Hypothalamus (tissue), 51 donors: Measurements from ENCODE around the gene GPR157.

Experiments used
- DNase-seq, 51 donors: peaks; one replicate each; lab custom pipeline; 2025; lab: John Stamatoyannopoulos, UW

GPR157 gene

GRCh38 chr1:9093581-9093980 is 35.3 kb downstream of the GPR157 start:
- DNase-seq = no peak

GRCh38 chr1:9093091-9093490 is 35.8 kb downstream of the GPR157 start:
- DNase-seq = no peak

GRCh38 chr1:9088807-9089206 is 40.1 kb downstream of the GPR157 start:
- DNase-seq = no peak

- DNase-seq = no peak
Measured at GRCh38 chr1:9087411-9088125, 41.3 kb downstream of the GPR157 start.

- no peak for DNase-seq
Measured at GRCh38 chr1:9086796-9087195, 42.1 kb downstream of the GPR157 start.

- no peak for DNase-seq
Measured at GRCh38 chr1:9086045-9086444, 42.9 kb downstream of the GPR157 start.

- DNase-seq = no peak
Measured at GRCh38 chr1:9085306-9085940, 43.5 kb downstream of the GPR157 start.

- DNase-seq = peak in 1 of 51 donors; percentile 22
Measured at GRCh38 chr1:9084906-9085305, 44.0 kb downstream of the GPR157 start.

GRCh38 chr1:9081473-9081872 is 47.4 kb downstream of the GPR157 start:
- no peak for DNase-seq

- DNase-seq = no peak
Measured at GRCh38 chr1:9080705-9081291, 48.1 kb downstream of the GPR157 start.

GRCh38 chr1:9079988-9080704 is 48.8 kb downstream of the GPR157 start:
- no peak for DNase-seq

GRCh38 chr1:9078752-9079500 is 50.0 kb downstream of the GPR157 start:
- no peak for DNase-seq

GRCh38 chr1:9078015-9078751 is 50.7 kb downstream of the GPR157 start:
- no peak for DNase-seq

GRCh38 chr1:9075022-9075421 is 53.9 kb downstream of the GPR157 start:
- no peak for DNase-seq

- DNase-seq = peak in 1 of 51 donors; percentile 23
Measured at GRCh38 chr1:9073143-9073542, 55.8 kb downstream of the GPR157 start.

- no peak for DNase-seq
Measured at GRCh38 chr1:9071554-9072235, 57.2 kb downstream of the GPR157 start.

- no peak for DNase-seq
Measured at GRCh38 chr1:9070486-9070885, 58.4 kb downstream of the GPR157 start.

- DNase-seq = peak in 26 of 51 donors; percentile 4 to 50 (median 28)
Measured at GRCh38 chr1:9069326-9070100, 59.4 kb downstream of the GPR157 start, which contains the start of gene SLC2A5. Gene SLC2A5 (minus strand): TSS chr1:9069635. CDS start chr1:9069536, 99 bp downstream.

- no peak for DNase-seq
Measured at GRCh38 chr1:9068981-9069325, 59.9 kb downstream of the GPR157 start.
